GM19043 (cell line): ENCODE data around the gene TFAP2C.

ENCODE experiments used
- ATAC-seq: cut with Tn5 transposase; IDR thresholded peaks from one replicate; pipeline ENCODE4 v1.9.1; 2021; ENCODE audit warnings: low read depth; ENCODE audit not compliant: unreplicated experiment

The TFAP2C gene

GRCh38 chr20:56628873-56629463 lies at the start of gene TFAP2C:
TSS of gene TFAP2C (plus strand) at chr20:56629306. CDS start at chr20:56629545, 239 bp downstream.
- ATAC-seq, result no peak

GRCh38 chr20:56580226-56580625 lies 48.9 kb upstream of the TFAP2C start:
- no peak for ATAC-seq

- no peak for ATAC-seq
These were observed 47.4 kb upstream of the TFAP2C start for GRCh38 chr20:56581701-56582100.

GRCh38 chr20:56582542-56582941 lies 46.6 kb upstream of the TFAP2C start:
- ATAC-seq, result no peak

- ATAC-seq, result no peak
These were observed 44.2 kb upstream of the TFAP2C start for GRCh38 chr20:56584916-56585315.

- no peak for ATAC-seq
These were observed 41.6 kb upstream of the TFAP2C start for GRCh38 chr20:56587307-56588041.

GRCh38 chr20:56588996-56589395 lies 40.1 kb upstream of the TFAP2C start:
- no peak for ATAC-seq

- no peak for ATAC-seq
These were observed 39.5 kb upstream of the TFAP2C start for GRCh38 chr20:56589633-56590032.

GRCh38 chr20:56590888-56591287 lies 38.2 kb upstream of the TFAP2C start:
- ATAC-seq, result no peak

GRCh38 chr20:56592211-56592610 lies 36.9 kb upstream of the TFAP2C start:
- ATAC-seq, result no peak

- ATAC-seq, result no peak
These were observed 36.3 kb upstream of the TFAP2C start for GRCh38 chr20:56592817-56593216.

- no peak for ATAC-seq
These were observed 33.2 kb upstream of the TFAP2C start for GRCh38 chr20:56595746-56596475.

GRCh38 chr20:56601166-56601565 lies 27.9 kb upstream of the TFAP2C start:
- ATAC-seq, result no peak

- no peak for ATAC-seq
These were observed 24.4 kb upstream of the TFAP2C start for GRCh38 chr20:56604673-56605072.

- no peak for ATAC-seq
These were observed 23.7 kb upstream of the TFAP2C start for GRCh38 chr20:56605261-56605996.

- no peak for ATAC-seq
These were observed 22.7 kb upstream of the TFAP2C start for GRCh38 chr20:56606174-56606945.

GRCh38 chr20:56607061-56607704 lies 21.9 kb upstream of the TFAP2C start:
- no peak for ATAC-seq

- ATAC-seq, result no peak
These were observed 20.7 kb upstream of the TFAP2C start for GRCh38 chr20:56608376-56608775.

GRCh38 chr20:56609321-56609720 lies 19.8 kb upstream of the TFAP2C start:
- ATAC-seq, result no peak

- ATAC-seq, result no peak
These were observed 19.0 kb upstream of the TFAP2C start for GRCh38 chr20:56610098-56610497.
